SK-N-SH (cell line): ENCODE measurements around the gene BEND3. TPM values are rescaled to one million over a fixed set of nuclear protein-coding genes. Genes with fewer than 3 reads are reported as not detected.
A peak's percentile ranks its signal among the peaks of the same experiment; 100 is the strongest.
"Not testable (repeated sequence)": the region's sequence is repeated elsewhere in the genome, so short reads cannot be mapped to it uniquely, and the experiment has no call there.

Experiments used
- CTCF ChIA-PET: fragments of 300-600, 350-600 bp; formaldehyde crosslinking; extraction: SDS; loops from one replicate; lab custom pipeline; 2021; lab: Yijun Ruan, JAX
- POLR2A ChIA-PET: fragments of 350-600 bp; sonication (Branson Sonifier 250); formaldehyde crosslinking; extraction: SDS; loops from one replicate; lab custom pipeline; 2020; ENCODE audit warnings: antibody characterized with exemption, inconsistent platforms; lab: Yijun Ruan, JAX
- DNase-seq: peaks from one replicate; pipeline ENCODE4 v3.0.0; 2012
- H2AFZ ChIP-seq: fragments of 200-600 bp; sonication (generic); 2 replicates; pipeline ENCODE4 v1.8.1; 2016; ENCODE audit warnings: antibody characterized with exemption, mild to moderate bottlenecking, low read depth
- H3F3A ChIP-seq: fragments of 200-600 bp; sonication (generic); replicated peaks from 2 replicates; pipeline ENCODE3; 2016; ENCODE audit warnings: antibody characterized with exemption, mild to moderate bottlenecking; ENCODE audit not compliant: insufficient read depth
- H3K27ac ChIP-seq, 2 experiments: fragments of 200-500 bp in 1 of 2; fragments of 200-600 bp in 1 of 2; sonication (Bioruptor generic) in 1 of 2; sonication (generic), shearing (Covaris generic) in 1 of 2; 2 replicates each; pipeline versions ENCODE4 v1.5.1 to v1.6.1; 2014 to 2016; ENCODE audit warnings: low read depth in 2 of 2, inconsistent platforms in 1 of 2, low read length in 1 of 2, mild to moderate bottlenecking in 1 of 2, mixed read lengths in 1 of 2
- H3K27me3 ChIP-seq: fragments of 200-600 bp; sonication (generic), shearing (Covaris generic); 2 replicates; pipeline ENCODE4 v1.6.1; 2016; ENCODE audit warnings: mixed run types; ENCODE audit not compliant: insufficient read depth
- H3K36me3 ChIP-seq, 2 experiments: fragments of 200-500 bp in 1 of 2; fragments of 200-600 bp in 1 of 2; sonication (Bioruptor generic) in 1 of 2; sonication (generic) in 1 of 2; replicated peaks in 1 of 2; 2 replicates each; pipeline versions ENCODE3 to v1.5.1; 2014 to 2016; ENCODE audit warnings: low read length in 1 of 2, mild to moderate bottlenecking in 1 of 2; ENCODE audit not compliant: insufficient read depth in 2 of 2, control insufficient read depth in 1 of 2
- H3K4me1 ChIP-seq, 2 experiments: fragments of 200-500 bp in 1 of 2; fragments of 200-600 bp in 1 of 2; sonication (Bioruptor generic) in 1 of 2; sonication (generic), shearing (Covaris generic) in 1 of 2; 2 replicates each; pipeline versions ENCODE4 v1.5.1 to v1.6.1; 2014 to 2016; ENCODE audit warnings: low read depth in 1 of 2, low read length in 1 of 2, mixed run types in 1 of 2; ENCODE audit not compliant: insufficient read depth in 2 of 2, control insufficient read depth in 1 of 2
- H3K4me2 ChIP-seq: fragments of 200-600 bp; sonication (generic), shearing (Covaris generic); 2 replicates; pipeline ENCODE4 v1.6.1; 2017; ENCODE audit warnings: mixed run types
- H3K4me3 ChIP-seq, 2 experiments: fragments of 200-500 bp in 1 of 2; fragments of 200-600 bp in 1 of 2; sonication (Bioruptor generic) in 1 of 2; sonication (generic), shearing (Covaris generic) in 1 of 2; 2 replicates each; pipeline versions ENCODE4 v1.5.1 to v1.8.1; 2014 to 2016; ENCODE audit warnings: low read depth in 2 of 2, inconsistent platforms in 1 of 2, low read length in 1 of 2, mild to moderate bottlenecking in 1 of 2, mixed read lengths in 1 of 2, moderate library complexity in 1 of 2
- H3K79me2 ChIP-seq: fragments of 200-600 bp; sonication (generic); 2 replicates; pipeline ENCODE4 v1.8.1; 2017; ENCODE audit warnings: mild to moderate bottlenecking; ENCODE audit not compliant: insufficient read depth
- H3K9ac ChIP-seq: fragments of 200-600 bp; sonication (generic); 2 replicates; pipeline ENCODE4 v1.6.1; 2017; ENCODE audit warnings: mixed run types
- H3K9me2 ChIP-seq: fragments of 200-600 bp; sonication (generic); 2 replicates; pipeline ENCODE4 v1.6.1; 2017; ENCODE audit warnings: mixed run types
- H3K9me3 ChIP-seq: fragments of 200-600 bp; sonication (generic); 2 replicates; pipeline ENCODE4 v1.6.1; 2017; ENCODE audit warnings: mixed run types, mild to moderate bottlenecking, moderate library complexity
- H4K20me1 ChIP-seq: fragments of 200-600 bp; sonication (generic); 2 replicates; pipeline ENCODE4 v1.6.1; 2017; ENCODE audit warnings: mild to moderate bottlenecking, mixed run types; ENCODE audit not compliant: insufficient read depth
- CHD2 ChIP-seq: fragments of 150-350 bp; IDR thresholded peaks from 2 replicates; pipeline ENCODE4 v1.6.1; 2018; ENCODE audit warnings: low read length; ENCODE audit not compliant: partially characterized antibody
- EZH2phosphoT487 ChIP-seq: fragments of 200-600 bp; sonication (generic); IDR thresholded peaks from 2 replicates; pipeline ENCODE4 v1.6.1; 2017; ENCODE audit warnings: low read depth, mixed run types, mild to moderate bottlenecking, antibody characterized with exemption, moderate library complexity, borderline replicate concordance
- FOXM1 ChIP-seq: IDR thresholded peaks from 2 replicates; pipeline ENCODE4 v1.4.0; 2012; ENCODE audit warnings: low read depth, mild to moderate bottlenecking
- MEF2A ChIP-seq: IDR thresholded peaks from 2 replicates; pipeline ENCODE4 v1.4.0; 2012; ENCODE audit warnings: low read depth, borderline replicate concordance
- POLR2AphosphoS5 ChIP-seq: IDR thresholded peaks from 2 replicates; pipeline ENCODE4 v1.6.1; 2012; ENCODE audit warnings: low read depth, low read length
- RCOR1 ChIP-seq: fragments of 150-350 bp; IDR thresholded peaks from 2 replicates; pipeline ENCODE4 v1.6.1; 2017; ENCODE audit warnings: antibody characterized with exemption, low read length
- RFX5 ChIP-seq: IDR thresholded peaks from 2 replicates; pipeline ENCODE4 v1.6.1; 2012; ENCODE audit warnings: mild to moderate bottlenecking, improper control_type of control experiment, low read length
- RXRA ChIP-seq: IDR thresholded peaks from 2 replicates; pipeline ENCODE4 v1.4.0; 2012; ENCODE audit warnings: low read depth, mild to moderate bottlenecking, borderline replicate concordance
- TAF1 ChIP-seq: IDR thresholded peaks from 2 replicates; pipeline ENCODE4 v1.6.1; 2012; ENCODE audit warnings: low read depth, mild to moderate bottlenecking, low read length, moderate library complexity, borderline replicate concordance
- WGBS: methylation state at CpG from one replicate; pipeline ENCODE4 v1.1.6; 2017; ENCODE audit warnings: low lambda C conversion rate; 5-methylcytosine and 5-hydroxymethylcytosine counted together
- polyA plus RNA-seq, 3 experiments: library from polyadenylated mRNA; depleted of rRNA; stranded (reverse); fragments of >200 nt; gene quantifications; 2 replicates each; pipeline ENCODE4 v1.2.3, GENCODE V29; 2012

Gene BEND3
- polyA plus RNA-seq (2012; rRNA removed) = 0.93 and 1.0 TPM in 2 replicates
- 0.80 and 1.1 TPM in 2 replicates for polyA plus RNA-seq (2012; cell fraction: cytosol; rRNA removed)
- 1.4 and 1.8 TPM in 2 replicates for polyA plus RNA-seq (2012; cell fraction: nucleus; rRNA removed)

- Histone ChIP-seq H3K9me3 (no peaks in the 10 kb centered on the region), H3K4me1 (peaks cover 10 to 16% of the 10 kb centered on the region in 2 experiments; a peak in 2 of 4 replicates), H3K4me2 (peak within 1 kb of the TSS; percentile 98), H3F3A (peaks cover 7% of the 10 kb centered on the region), H3K9ac (peak within 1 kb of the TSS; percentile 57; the same call in 1 of the 2 replicates), H4K20me1 (no peaks in the 10 kb centered on the region)
- POLR2A ChIA-PET = interaction anchor here (0.7 to 1.4 kb wide), 7 partner anchors 12 to 556 kb away, joined by 3 to 4 read pairs (median 3); no protein-coding TSS in a partner anchor
- TF ChIP-seq CHD2 (peak; percentile 68), TAF1 (no peak; the same call in 1 of the 2 replicates), RFX5 (no peak), RXRA (no peak)
- TF ChIP-seq, all 33 proteins: peak for 1
- Histone ChIP-seq H3K27ac (peak within 1 kb of the TSS; percentile 25 to 93; a peak in 3 of 4 replicates), H2AFZ (peak within 1 kb of the TSS; percentile 84), H3K4me3 (peak within 1 kb of the TSS; percentile 62 to 80), H3K36me3 (no peaks in the 10 kb centered on the region), H3K9me2 (no peaks in the 10 kb centered on the region), H3K79me2 (no peaks in the 10 kb centered on the region), H3K27me3 (no peaks in the 10 kb centered on the region; the same call in 1 of the 2 replicates)
- 0% methylated on average over 7 of the region's 109 CpGs for WGBS
- DNase-seq = peak; percentile 86
- CTCF ChIA-PET = interaction anchor here (0.9 to 1.9 kb wide), 11 partner anchors 11 to 556 kb away, joined by 3 to 8 read pairs (median 4); partner anchors contain the start of gene MTRES1
Observed at GRCh38 chr6:107114926-107115694, at the start of gene BEND3. BEND3 (minus strand) TSS chr6:107115515; CDS start chr6:107099285, 16,230 bp downstream.

DNA sequence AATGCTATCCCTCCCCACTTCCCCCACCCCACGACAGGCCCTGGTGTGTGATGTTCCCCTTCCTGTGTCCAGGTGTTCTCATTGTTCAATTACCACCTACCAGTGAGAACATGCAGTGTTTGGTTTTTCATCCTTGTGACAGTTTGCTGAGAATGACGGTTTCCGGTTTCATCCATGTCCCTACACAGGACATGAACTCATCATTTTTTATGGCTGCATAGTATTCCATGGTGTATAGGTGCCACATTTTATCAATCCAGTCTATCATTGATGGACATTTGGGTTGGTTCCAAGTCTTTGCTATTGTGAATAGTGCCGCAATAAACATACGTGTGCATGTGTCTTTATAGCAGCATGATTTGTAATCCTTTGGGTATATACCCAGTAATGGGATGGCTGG is 49.0 kb upstream of the BEND3 start:
- H3K27ac ChIP-seq, H3K36me3 ChIP-seq, H3K4me1 ChIP-seq, H3K9me2 ChIP-seq, H3K4me3 ChIP-seq, H3K79me2 ChIP-seq, H3K9ac ChIP-seq, H3K9me3 ChIP-seq, POLR2A ChIA-PET, H3K4me2 ChIP-seq, DNase-seq, H3K27me3 ChIP-seq, H4K20me1 ChIP-seq, H3F3A ChIP-seq, CTCF ChIA-PET, H2AFZ ChIP-seq: not testable (repeated sequence)
- WGBS = 100% methylated on average over 3 of the region's 5 CpGs

GRCh38 chr6:107161521-107161920 is 46.2 kb upstream of the BEND3 start:
- no peak overlapping the region for H3K9ac ChIP-seq
- WGBS = 100% methylated on average over 3 of the region's 3 CpGs

More at GRCh38 chr6:107161521-107161920, 46.2 kb upstream of the BEND3 start:
- no peak overlapping the region for H2AFZ ChIP-seq
- CTCF ChIA-PET = no interaction called here
- POLR2A ChIA-PET = no interaction called here
- H3K4me3 ChIP-seq = no peak overlapping the region
- H3K27me3 ChIP-seq = no peaks in the 10 kb centered on the region
- no peak overlapping the region for H3K4me2 ChIP-seq
- no peaks in the 10 kb centered on the region for H3K9me3 ChIP-seq
- H3K4me1 ChIP-seq = no peaks in the 10 kb centered on the region
- no peaks in the 10 kb centered on the region for H4K20me1 ChIP-seq
- H3K79me2 ChIP-seq = no peaks in the 10 kb centered on the region
- no peak for TF ChIP-seq FOXM1
- TF ChIP-seq POLR2AphosphoS5 = no peak
- TF ChIP-seq MEF2A = no peak
- TF ChIP-seq RCOR1 = no peak
- no peak for TF ChIP-seq EZH2phosphoT487
- TF ChIP-seq, all 33 proteins: peak for 0
- no peak for DNase-seq
- no peaks in the 10 kb centered on the region for H3K36me3 ChIP-seq
- no peak overlapping the region for H3K27ac ChIP-seq
- H3F3A ChIP-seq = no peaks in the 10 kb centered on the region
- H3K9me2 ChIP-seq = no peaks in the 10 kb centered on the region
